HEK293T (cell line): Measurements from ENCODE around the gene GOLM1.
A peak's percentile ranks its signal among the peaks of the same experiment; 100 is the strongest.

Source experiments
- BHLHE40 ChIP-seq: fragments of 450-650 bp; IDR thresholded peaks from 2 replicates; pipeline ENCODE4 v1.6.1; 2016; ENCODE audit warnings: mild to moderate bottlenecking, moderate library complexity, borderline replicate concordance
- CTBP1 ChIP-seq: fragments of 450-650 bp; IDR thresholded peaks from 2 replicates; pipeline ENCODE4 v1.6.1; 2016; ENCODE audit warnings: borderline replicate concordance
- ELF4 ChIP-seq: fragments of 450-650 bp; IDR thresholded peaks from 2 replicates; pipeline ENCODE4 v1.6.1; 2017; ENCODE audit warnings: antibody characterized with exemption
- FOXK2 ChIP-seq: fragments of 450-650 bp; IDR thresholded peaks from 2 replicates; pipeline ENCODE4 v1.6.1; 2016; ENCODE audit warnings: mild to moderate bottlenecking
- FOXM1 ChIP-seq: fragments of 450-650 bp; IDR thresholded peaks from 2 replicates; pipeline ENCODE4 v1.6.1; 2017; ENCODE audit warnings: mild to moderate bottlenecking, borderline replicate concordance
- HDGF ChIP-seq: fragments of 450-650 bp; IDR thresholded peaks from 2 replicates; pipeline ENCODE4 v1.6.1; 2017; ENCODE audit warnings: antibody characterized with exemption, borderline replicate concordance
- L3MBTL2 ChIP-seq: fragments of 450-650 bp; conservative IDR thresholded peaks from 2 replicates; pipeline ENCODE4 v1.6.1; 2016; ENCODE audit warnings: mild to moderate bottlenecking
- LEF1 ChIP-seq: fragments of 450-650 bp; IDR thresholded peaks from 2 replicates; pipeline ENCODE4 v1.6.1; 2017; ENCODE audit warnings: mild to moderate bottlenecking, borderline replicate concordance
- NFRKB ChIP-seq: fragments of 450-650 bp; IDR thresholded peaks from 2 replicates; pipeline ENCODE4 v1.6.1; 2016; ENCODE audit warnings: mild to moderate bottlenecking, moderate library complexity
- SP1 ChIP-seq: fragments of 450-650 bp; IDR thresholded peaks from 2 replicates; pipeline ENCODE4 v1.6.1; 2017
- SUZ12 ChIP-seq: fragments of 450-650 bp; IDR thresholded peaks from 2 replicates; pipeline ENCODE4 v1.6.1; 2016; ENCODE audit warnings: mild to moderate bottlenecking
- TARDBP ChIP-seq: fragments of 450-650 bp; IDR thresholded peaks from 2 replicates; pipeline ENCODE4 v1.6.1; 2016
- TF ChIP-seq, protein P1 (sequence below): fragments of 450-650 bp; IDR thresholded peaks from 2 replicates; pipeline ENCODE4 v1.6.1; 2016

DNA sequence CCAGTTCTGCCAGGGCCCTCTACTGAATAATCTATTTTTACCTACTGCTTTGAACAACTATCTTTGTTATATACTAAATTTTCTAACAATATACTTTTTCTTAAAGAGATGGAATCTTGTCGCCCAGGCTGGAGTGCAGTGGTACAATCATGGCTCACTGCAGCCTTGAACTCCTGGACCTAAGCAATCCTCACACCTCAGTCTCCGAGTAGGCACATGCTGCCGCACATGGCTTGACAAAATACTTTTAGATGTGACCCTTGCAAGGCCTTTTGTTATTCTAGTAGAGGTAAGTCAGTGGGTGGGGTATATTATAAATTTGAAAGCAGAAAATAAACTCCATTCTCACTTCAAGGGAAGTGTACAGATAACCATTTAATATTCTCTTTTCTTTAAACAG, 7.9 kb downstream of the GOLM1 start:
- TF ChIP-seq SUZ12 (no peak), FOXM1 (no peak), FOXK2 (no peak), L3MBTL2 (peak; percentile 51; the same call in 1 of the 2 replicates), BHLHE40 (no peak), SP1 (no peak), ELF4 (no peak), CTBP1 (no peak), HDGF (no peak), TARDBP (no peak), NFRKB (no peak), LEF1 (no peak)
- TF ChIP-seq, protein P1, sequence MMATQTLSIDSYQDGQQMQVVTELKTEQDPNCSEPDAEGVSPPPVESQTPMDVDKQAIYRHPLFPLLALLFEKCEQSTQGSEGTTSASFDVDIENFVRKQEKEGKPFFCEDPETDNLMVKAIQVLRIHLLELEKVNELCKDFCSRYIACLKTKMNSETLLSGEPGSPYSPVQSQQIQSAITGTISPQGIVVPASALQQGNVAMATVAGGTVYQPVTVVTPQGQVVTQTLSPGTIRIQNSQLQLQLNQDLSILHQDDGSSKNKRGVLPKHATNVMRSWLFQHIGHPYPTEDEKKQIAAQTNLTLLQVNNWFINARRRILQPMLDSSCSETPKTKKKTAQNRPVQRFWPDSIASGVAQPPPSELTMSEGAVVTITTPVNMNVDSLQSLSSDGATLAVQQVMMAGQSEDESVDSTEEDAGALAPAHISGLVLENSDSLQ = no peak
